ENCODE results near the gene LPP.

The LPP gene

GRCh38 chr3:188516515-188516914 lies 362.6 kb downstream of the LPP start:
- peak in 1 of 2 donors; percentile 3 for DNase-seq (ENCODE audit: low read depth in 2 of 2)

- DNase-seq (ENCODE audit: low read depth in 2 of 2) = no peak
Measured at GRCh38 chr3:188518416-188518815, 364.5 kb downstream of the LPP start.

DNA sequence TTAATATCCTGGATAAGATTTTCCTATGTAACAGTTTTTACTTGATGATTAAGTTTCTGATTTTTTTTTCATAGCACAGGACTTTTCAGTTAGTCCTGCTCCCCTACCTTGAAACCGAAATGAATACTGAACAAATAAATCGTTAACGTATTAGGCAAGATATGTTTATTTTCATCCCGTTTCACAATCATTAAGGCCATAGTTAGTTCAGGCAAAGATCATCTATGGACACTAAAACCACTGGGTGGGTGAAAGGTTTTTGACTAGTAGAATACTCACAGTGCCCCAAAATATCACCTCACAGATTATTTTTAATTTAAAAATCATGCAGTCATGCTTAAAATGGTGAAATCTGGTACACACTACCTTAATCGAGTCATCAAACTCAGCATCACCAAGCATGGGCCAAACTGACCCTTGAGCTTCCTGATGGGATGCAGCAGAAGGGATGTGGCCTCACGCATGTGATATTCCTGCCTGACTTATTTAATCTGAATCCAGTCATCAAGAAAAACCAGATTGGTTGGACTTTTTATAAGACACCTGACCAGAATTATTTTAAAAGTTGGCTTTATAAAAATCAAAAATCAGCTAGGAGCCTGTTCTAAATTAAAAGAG lies 365.0 kb downstream of the LPP start:
- no peak for DNase-seq (ENCODE audit: low read depth in 2 of 2)

DNA sequence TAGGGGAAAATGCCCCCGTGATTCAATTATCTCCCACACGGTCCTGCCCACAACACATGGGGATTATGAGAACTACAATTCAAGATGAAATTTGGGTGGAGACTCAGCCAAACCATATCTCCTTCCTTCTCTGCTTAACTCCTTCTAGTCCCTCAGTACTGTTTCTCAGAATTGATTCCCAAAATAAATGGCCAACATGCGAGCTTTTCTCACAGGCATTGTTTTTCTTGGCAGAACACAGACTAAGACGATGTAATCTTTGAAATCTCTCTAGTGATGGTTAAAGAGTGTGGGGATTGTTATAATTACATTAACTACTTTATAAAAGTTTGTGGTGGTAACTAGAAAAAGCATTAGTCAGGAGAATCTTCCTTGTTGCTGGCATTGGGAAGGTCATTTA lies 366.5 kb downstream of the LPP start:
- no peak for DNase-seq (ENCODE audit: low read depth in 2 of 2)

DNA sequence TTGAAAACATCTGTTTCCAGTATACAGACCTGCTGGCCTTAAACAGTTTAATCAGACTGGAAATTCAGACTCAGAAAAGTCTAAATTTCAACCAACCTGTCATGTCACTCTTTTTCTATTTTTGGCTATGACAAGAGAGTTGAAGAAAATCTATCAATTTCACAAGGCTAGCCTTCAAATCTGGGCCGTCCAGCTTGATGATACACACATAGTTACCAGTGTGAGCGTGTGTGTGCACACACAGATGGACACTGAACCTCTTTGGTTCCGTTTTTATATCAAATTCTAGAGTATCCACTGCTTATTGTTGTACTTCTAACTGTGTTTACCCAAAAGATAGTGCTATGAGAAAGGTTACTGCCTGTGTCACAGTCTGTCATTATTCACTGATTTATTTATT lies 368.2 kb downstream of the LPP start:
- no peak for DNase-seq (ENCODE audit: low read depth in 2 of 2)

GRCh38 chr3:188523291-188523690 lies 369.3 kb downstream of the LPP start:
- no peak for DNase-seq (ENCODE audit: low read depth in 2 of 2)

- DNase-seq (ENCODE audit: low read depth in 2 of 2) = no peak
Measured at GRCh38 chr3:188524052-188524451, 370.1 kb downstream of the LPP start.

DNA sequence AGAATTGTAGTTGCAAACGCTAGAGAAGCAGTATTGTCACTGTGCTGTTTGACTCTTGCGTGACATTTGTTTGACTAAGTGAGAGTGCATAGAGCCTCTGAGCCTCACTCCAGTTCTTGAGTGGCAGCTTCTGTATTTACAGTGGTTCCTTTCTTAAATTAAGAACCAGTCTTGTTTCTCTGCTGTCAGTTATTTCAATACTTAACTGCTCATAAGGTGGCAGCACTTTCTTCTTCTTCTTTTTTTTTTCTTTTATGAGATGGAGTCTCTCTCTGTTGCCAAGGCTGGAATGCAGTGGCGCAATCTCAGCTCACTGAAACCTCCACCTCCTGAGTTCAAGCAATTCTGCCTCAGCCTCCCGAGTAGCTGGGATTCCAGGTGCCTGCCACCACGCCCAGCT lies 372.1 kb downstream of the LPP start:
- no peak for DNase-seq (ENCODE audit: low read depth in 2 of 2)

GRCh38 chr3:188527389-188527788 lies 373.4 kb downstream of the LPP start:
- no peak for DNase-seq (ENCODE audit: low read depth in 2 of 2)

- DNase-seq (ENCODE audit: low read depth in 2 of 2) = no peak
Measured at GRCh38 chr3:188528396-188528795, 374.4 kb downstream of the LPP start.

DNA sequence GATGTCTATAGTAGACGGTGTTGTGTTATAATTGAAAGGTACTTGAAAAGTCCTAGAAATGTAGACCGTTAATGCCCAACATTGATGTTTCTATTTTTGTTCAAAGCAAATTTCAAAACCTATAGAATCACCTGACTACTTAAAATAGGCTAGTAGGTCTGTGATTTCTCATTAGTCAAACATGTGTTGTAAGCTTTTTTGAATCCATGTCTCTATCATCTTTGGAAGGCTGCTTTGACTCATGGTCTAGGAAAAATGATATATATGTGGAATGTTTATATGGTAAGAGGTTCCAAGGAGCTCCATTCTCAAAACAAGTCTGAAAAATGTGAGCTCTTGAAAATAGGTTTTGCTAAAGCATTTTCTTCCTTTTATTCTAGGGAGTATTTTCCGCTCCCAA lies 375.3 kb downstream of the LPP start:
- no peak for DNase-seq (ENCODE audit: low read depth in 2 of 2)

DNA sequence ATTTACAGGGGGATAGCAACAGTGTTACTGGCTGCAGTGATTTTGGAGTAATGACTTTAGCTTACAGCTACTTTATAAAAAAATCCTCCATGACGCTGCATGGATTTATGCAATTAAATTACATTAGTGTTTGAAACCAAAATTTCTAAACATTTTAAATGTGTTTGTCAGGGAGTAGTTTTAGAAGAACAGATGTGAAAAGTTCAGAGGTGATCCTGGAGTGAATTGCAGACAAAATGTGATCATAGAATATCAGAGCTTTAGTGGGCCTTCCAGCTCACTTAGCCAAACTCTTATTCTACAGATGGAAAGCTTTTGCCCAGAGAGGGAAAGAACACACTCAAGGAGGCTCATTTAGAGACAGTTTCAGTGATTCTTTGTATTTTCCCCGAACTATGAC lies 376.3 kb downstream of the LPP start:
- no peak for DNase-seq (ENCODE audit: low read depth in 2 of 2)

DNA sequence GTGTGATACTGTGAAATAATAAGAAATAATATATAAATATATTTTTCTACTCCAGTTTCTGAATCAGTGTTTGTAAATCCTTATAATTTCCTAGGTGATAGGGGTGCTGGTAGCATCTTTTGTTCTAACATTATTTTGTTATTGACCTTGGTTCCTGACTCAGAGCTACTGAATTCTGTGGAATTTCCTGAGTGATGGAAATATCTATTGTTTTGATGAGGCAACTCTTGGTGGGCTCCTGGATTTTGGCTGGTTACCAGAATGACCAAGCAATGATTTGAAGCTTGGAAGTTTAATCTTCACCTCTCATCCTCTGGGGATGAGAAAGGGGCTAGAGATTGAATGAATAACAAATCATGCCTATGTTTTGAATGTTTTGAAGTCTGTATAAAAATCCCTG lies 377.3 kb downstream of the LPP start:
- DNase-seq (ENCODE audit: low read depth in 2 of 2) = no peak

- DNase-seq (ENCODE audit: low read depth in 2 of 2) = no peak
Measured at GRCh38 chr3:188533172-188533571, 379.2 kb downstream of the LPP start.

GRCh38 chr3:188533612-188534357 lies 379.8 kb downstream of the LPP start:
- no peak for DNase-seq (ENCODE audit: low read depth in 2 of 2)

DNA sequence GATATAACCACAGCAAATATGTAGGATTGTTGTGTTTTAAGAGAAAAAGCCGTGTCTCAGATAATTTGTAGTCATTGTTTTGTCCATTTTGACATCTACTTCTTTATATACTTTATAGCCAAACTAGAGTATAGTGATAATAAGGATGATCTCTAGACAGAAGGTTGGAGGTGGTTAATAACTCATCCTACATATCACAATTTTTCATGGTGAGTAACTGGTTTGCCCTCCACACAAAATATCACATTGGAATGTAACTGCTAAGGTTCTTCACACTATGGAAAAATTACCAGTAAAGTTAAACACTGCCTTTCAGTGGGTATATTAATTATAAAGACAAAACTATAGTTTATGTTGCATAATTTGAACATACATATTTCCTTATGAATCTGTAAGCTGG lies 380.7 kb downstream of the LPP start:
- DNase-seq (ENCODE audit: low read depth in 2 of 2) = no peak

- DNase-seq (ENCODE audit: low read depth in 2 of 2) = no peak
Measured at GRCh38 chr3:188537606-188538005, 383.6 kb downstream of the LPP start.

GRCh38 chr3:188539037-188539436 lies 385.1 kb downstream of the LPP start:
- no peak for DNase-seq (ENCODE audit: low read depth in 2 of 2)

DNA sequence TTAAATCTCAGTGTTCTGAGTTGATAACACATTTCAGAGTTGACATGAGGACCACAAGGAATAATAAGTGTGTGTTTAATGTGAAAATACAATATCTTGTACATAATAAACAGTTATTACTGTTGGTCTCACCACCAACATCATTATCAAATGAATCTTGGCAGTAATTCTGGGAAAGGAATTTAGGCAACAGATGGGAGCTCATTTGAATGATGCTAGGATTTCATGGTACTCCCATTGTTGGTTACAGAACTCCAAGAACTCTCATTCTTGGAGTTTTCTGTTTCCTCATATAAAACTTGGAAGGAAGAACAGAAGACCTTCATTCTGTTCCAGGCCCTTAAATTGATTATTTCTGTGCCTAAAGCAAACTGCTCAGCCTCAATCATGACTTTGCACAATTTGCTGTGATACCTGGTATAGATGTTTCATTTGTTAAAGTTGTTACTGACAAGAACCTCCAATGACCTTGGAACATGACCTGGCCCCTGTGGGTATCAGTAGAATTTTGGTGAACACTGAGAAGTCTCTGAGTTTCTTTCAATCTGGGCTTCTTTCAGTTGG lies 385.8 kb downstream of the LPP start:
- no peak for DNase-seq (ENCODE audit: low read depth in 2 of 2)

GRCh38 chr3:188542196-188542595 lies 388.2 kb downstream of the LPP start:
- no peak for DNase-seq (ENCODE audit: low read depth in 2 of 2)

- no peak for DNase-seq (ENCODE audit: low read depth in 2 of 2)
Measured at GRCh38 chr3:188544012-188544411, 390.1 kb downstream of the LPP start.

GRCh38 chr3:188546835-188547670 lies 393.1 kb downstream of the LPP start:
- DNase-seq (ENCODE audit: low read depth in 2 of 2) = no peak
